GM12875 (cell line): Measurements from ENCODE around the gene ZBTB20.

ENCODE experiments used
- H3K4me3 ChIP-seq: one replicate; pipeline ENCODE4 v1.5.1; 2011; ENCODE audit warnings: low read depth, low read length, control low read depth
- CTCF ChIP-seq: IDR thresholded peaks from 2 replicates; pipeline ENCODE4 v1.5.1; 2011; ENCODE audit warnings: low read depth, mild to moderate bottlenecking, control low read depth, inconsistent platforms, low read length, moderate library complexity, borderline replicate concordance; ENCODE audit not compliant: insufficient read depth

ZBTB20 gene

GRCh38 chr3:114290911-114291901 lies 855.9 kb downstream of the ZBTB20 start:
- no peak overlapping the region for H3K4me3 ChIP-seq
- peak; percentile 89 for TF ChIP-seq CTCF

DNA sequence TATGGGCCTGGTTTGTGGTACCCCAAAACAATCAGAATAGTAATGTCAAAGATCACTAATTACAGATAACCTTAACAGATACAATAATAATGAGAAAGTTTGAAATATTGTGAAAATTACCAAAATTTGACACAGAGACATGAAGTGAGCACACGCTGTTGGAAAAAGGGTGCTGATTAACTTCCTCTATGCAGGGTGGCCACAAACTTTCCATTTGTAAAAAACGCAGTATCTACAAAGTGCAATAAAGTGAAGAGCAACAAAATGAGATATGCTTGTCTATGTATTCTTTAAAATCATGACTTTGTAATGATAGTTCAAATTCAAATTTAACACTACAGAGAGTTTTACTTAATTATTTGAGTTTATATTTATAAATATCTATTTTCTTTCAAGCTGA lies 860.8 kb downstream of the ZBTB20 start:
- H3K4me3 ChIP-seq: no peak overlapping the region
- TF ChIP-seq CTCF: no peak

GRCh38 chr3:114285648-114286230 lies 861.3 kb downstream of the ZBTB20 start:
- no peak overlapping the region for H3K4me3 ChIP-seq
- TF ChIP-seq CTCF: no peak

DNA sequence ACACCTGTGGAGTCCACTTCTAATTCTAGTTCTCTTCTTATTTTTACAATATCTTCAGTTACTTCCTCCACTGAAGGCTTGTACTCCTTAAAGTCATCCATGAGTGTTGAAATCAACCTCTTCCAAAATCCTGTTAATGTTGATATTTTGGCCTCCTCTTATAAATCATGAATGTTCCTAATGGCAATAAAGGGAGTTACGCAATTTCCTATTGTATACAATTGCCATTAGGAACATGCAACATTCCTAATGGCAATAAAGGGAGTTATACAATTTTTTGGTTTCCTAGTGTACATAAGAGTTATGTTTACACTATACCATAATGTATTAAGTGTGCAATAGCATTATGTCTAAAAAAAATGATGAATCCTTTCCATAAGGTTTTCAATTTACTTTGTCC lies 862.4 kb downstream of the ZBTB20 start:
- no peak for TF ChIP-seq CTCF
- no peak overlapping the region for H3K4me3 ChIP-seq
